GM12878 (cell line): ENCODE measurements around the gene GEMIN5.

ENCODE experiments used
- BMI1 ChIP-seq: fragments of 450-650 bp; IDR thresholded peaks from 2 replicates; pipeline ENCODE4 v1.6.1; 2016; ENCODE audit warnings: mild to moderate bottlenecking, moderate library complexity, borderline replicate concordance
- EP300 ChIP-seq, 2 experiments: fragments of 150-350 bp in 1 of 2; IDR thresholded peaks; 2 replicates each; pipeline ENCODE4 v1.6.1; 2011 to 2012; ENCODE audit warnings: low read depth in 2 of 2, low read length in 2 of 2, borderline replicate concordance in 1 of 2, improper control_type of control experiment in 1 of 2, inconsistent platforms in 1 of 2; ENCODE audit not compliant: control insufficient read depth in 1 of 2
- FOXM1 ChIP-seq: IDR thresholded peaks from 2 replicates; pipeline ENCODE4 v1.6.1; 2012; ENCODE audit warnings: low read depth, mild to moderate bottlenecking, inconsistent platforms, low read length, moderate library complexity
- HDAC2 ChIP-seq: fragments of 200-600 bp; sonication (generic); IDR thresholded peaks from 2 replicates; pipeline ENCODE4 v1.6.1; 2017
- POLR2AphosphoS5 ChIP-seq: IDR thresholded peaks from 2 replicates; pipeline ENCODE4 v1.6.1; 2011; ENCODE audit warnings: mild to moderate bottlenecking, low read length, inconsistent platforms
- SP1 ChIP-seq: IDR thresholded peaks from one replicate; pipeline ENCODE4 v1.6.1; 2011; ENCODE audit warnings: low read depth, low read length
- TAF1 ChIP-seq: IDR thresholded peaks from 2 replicates; pipeline ENCODE4 v1.6.1; 2011; ENCODE audit warnings: mild to moderate bottlenecking, low read depth, low read length, borderline replicate concordance
- ZZZ3 ChIP-seq: IDR thresholded peaks from 2 replicates; pipeline ENCODE4 v1.6.1; 2011; ENCODE audit warnings: low read depth; ENCODE audit not compliant: control insufficient read depth, insufficient read length
- TF ChIP-seq, protein P1 (sequence below): IDR thresholded peaks from 2 replicates; pipeline ENCODE4 v1.6.1; 2011; ENCODE audit warnings: low read depth, mild to moderate bottlenecking, low read length, moderate library complexity, borderline replicate concordance; ENCODE audit errors: extremely low read depth
- TF ChIP-seq, protein P2 (sequence below), 3 experiments: IDR thresholded peaks in 2 of 3; conservative IDR thresholded peaks in 1 of 3; 2 replicates each; pipeline ENCODE4 v1.5.1; 2011; ENCODE audit warnings: low read depth in 3 of 3, low read length in 3 of 3, mild to moderate bottlenecking in 3 of 3, control low read depth in 2 of 3, moderate library complexity in 2 of 3, inconsistent platforms in 1 of 3, mixed read lengths in 1 of 3; ENCODE audit not compliant: control insufficient read depth in 2 of 3, insufficient read depth in 1 of 3; ENCODE audit errors: extremely low read depth in 1 of 3

DNA sequence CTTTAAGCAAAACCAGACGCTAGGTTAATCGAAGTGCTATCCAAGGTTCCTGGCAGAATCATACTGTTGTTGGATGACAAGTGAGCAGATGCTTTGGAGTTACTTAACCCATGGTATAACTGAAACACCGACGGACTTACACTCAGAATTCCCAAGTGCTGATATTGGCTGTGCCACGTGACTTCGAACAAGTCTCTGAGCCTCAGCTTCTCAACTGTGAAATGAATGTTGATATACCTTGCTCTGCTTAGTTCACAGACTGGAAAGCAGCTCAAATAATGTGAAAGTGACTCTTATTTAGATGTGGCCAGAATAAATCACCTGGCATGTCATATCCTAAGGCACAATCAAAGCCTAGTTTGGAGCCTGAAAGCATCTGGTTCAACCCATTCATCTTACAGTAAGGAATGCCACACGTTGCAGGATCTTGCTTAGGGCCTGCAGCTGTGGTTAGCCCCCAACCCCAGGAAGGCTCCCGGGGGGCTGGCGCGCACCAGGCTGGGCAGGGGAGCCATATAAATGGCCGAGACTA, 759 bp downstream of the GEMIN5 start:
- TF ChIP-seq ZZZ3: no peak
- TF ChIP-seq, protein P1, sequence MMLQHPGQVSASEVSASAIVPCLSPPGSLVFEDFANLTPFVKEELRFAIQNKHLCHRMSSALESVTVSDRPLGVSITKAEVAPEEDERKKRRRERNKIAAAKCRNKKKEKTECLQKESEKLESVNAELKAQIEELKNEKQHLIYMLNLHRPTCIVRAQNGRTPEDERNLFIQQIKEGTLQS: no peak
- no peak for TF ChIP-seq HDAC2
- no peak for TF ChIP-seq SP1
- TF ChIP-seq, protein P2, sequence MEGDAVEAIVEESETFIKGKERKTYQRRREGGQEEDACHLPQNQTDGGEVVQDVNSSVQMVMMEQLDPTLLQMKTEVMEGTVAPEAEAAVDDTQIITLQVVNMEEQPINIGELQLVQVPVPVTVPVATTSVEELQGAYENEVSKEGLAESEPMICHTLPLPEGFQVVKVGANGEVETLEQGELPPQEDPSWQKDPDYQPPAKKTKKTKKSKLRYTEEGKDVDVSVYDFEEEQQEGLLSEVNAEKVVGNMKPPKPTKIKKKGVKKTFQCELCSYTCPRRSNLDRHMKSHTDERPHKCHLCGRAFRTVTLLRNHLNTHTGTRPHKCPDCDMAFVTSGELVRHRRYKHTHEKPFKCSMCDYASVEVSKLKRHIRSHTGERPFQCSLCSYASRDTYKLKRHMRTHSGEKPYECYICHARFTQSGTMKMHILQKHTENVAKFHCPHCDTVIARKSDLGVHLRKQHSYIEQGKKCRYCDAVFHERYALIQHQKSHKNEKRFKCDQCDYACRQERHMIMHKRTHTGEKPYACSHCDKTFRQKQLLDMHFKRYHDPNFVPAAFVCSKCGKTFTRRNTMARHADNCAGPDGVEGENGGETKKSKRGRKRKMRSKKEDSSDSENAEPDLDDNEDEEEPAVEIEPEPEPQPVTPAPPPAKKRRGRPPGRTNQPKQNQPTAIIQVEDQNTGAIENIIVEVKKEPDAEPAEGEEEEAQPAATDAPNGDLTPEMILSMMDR (IDR thresholded peaks at IDR 0.05 in 2 of 3, conservative IDR thresholded peaks at IDR 0.05 in 1 of 3; ENCODE audit: control insufficient read depth in 2 of 3, extremely low read depth in 1 of 3, insufficient read depth in 1 of 3, low read depth in 3 of 3, low read length in 3 of 3): no peak
- TF ChIP-seq TAF1: no peak
- TF ChIP-seq POLR2AphosphoS5: no peak
- no peak for TF ChIP-seq FOXM1
- no peak for TF ChIP-seq EP300 (IDR thresholded peaks at IDR 0.05; ENCODE audit: borderline replicate concordance in 1 of 2, control insufficient read depth in 1 of 2, low read depth in 2 of 2, low read length in 2 of 2)
- no peak for TF ChIP-seq BMI1
